Measurements from ENCODE around the gene NHLH1.
"Not testable (repeated sequence)": the region's sequence is repeated elsewhere in the genome, so short reads cannot be mapped to it uniquely, and the experiment has no call there.

NHLH1 gene

DNA sequence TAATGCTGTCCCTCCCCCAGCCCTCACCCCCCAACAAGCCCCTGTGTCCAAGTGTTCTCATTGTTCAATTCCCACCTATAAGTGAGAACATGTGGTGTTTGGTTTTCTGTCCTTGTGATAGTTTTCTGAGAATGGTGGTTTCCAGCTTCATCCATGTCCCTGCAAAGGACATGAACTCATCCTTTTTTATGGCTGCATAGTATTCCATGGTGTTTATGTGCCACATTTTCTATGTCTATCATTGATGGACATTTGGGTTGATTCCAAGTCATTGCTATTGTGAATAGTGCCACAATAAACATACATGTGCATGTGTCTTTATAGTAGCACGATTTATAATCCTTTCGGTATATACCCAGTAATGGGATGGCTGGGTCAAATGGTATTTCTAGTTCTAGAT is 17.9 kb downstream of the NHLH1 start:
- DNase-seq = not testable (repeated sequence)

DNA sequence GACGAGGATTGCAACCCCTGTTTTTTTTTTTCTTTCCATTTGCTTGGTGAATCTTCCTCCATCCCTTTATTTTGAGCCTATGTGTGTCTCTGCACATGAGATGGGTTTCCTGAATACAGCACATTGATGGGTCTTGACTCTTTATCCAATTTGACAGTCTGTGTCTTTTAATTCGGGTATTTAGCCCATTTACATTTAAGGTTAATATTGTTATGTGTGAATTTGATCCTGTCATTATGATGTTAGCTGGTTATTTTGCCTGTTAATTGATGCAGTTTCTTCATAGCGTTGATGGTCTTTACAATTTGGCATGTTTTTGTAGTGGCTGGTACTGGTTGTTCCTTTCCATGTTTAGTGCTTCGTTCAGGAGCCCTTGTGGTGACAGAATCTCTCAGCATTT is 21.5 kb downstream of the NHLH1 start:
- not testable (repeated sequence) for DNase-seq

DNA sequence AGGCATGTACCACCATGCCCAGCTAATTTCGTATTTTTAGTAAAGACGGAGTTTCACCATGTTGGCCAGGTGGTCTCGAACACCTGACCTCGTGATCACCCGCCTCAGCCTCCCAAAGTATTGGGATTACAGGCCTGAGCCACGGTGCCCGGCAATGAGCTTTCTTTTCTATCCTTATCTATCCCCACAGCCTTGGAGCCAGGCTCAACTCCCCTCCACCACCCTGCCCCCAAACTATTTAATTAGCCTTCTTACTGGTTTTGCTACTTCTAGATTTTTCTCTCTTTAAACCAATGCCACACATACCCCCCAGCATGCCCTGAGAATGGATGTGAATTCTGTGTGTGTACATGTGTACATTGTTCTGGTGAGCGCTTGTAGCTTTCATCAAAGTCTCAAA is 27.8 kb downstream of the NHLH1 start:
- no peak for DNase-seq

DNA sequence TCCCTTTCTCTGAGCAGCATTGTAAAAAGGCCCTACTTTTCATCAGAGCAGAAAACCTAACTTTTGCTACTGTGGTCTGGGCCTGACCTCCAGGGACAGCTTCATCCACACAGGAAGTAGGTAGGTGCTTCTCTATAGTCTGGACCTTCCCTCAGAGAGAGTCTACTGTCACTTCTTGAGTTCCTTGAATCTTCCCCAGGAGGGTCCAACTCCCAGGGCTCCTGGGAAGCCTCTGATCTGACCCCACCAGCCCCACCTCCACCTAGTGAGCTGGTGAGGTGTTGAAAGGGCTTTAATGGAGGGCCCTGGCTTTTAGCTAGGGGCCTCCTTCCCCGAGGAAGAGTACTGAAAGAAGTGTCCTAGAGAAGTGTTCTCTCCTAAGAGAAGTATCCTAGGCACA is 30.8 kb downstream of the NHLH1 start:
- no peak for DNase-seq

DNA sequence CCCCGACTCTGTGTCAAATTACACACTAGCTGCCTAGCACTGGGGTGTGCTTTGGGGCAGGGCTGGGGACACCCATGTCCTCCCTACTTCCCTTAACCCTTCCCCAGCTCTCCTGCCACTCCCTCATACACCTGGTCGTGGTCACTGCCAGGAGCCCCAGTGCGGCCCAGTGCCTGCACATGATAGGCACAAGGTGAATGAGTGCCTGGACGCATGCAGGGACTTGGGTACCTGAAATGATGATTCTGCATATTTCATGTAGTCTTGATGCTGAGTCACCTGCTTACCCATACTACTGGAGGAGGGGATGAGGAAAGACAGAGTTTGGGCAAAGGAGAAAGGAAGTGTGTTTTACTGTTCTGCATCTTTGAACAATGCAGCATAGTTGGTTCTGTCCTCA is 32.0 kb downstream of the NHLH1 start:
- no peak for DNase-seq

DNA sequence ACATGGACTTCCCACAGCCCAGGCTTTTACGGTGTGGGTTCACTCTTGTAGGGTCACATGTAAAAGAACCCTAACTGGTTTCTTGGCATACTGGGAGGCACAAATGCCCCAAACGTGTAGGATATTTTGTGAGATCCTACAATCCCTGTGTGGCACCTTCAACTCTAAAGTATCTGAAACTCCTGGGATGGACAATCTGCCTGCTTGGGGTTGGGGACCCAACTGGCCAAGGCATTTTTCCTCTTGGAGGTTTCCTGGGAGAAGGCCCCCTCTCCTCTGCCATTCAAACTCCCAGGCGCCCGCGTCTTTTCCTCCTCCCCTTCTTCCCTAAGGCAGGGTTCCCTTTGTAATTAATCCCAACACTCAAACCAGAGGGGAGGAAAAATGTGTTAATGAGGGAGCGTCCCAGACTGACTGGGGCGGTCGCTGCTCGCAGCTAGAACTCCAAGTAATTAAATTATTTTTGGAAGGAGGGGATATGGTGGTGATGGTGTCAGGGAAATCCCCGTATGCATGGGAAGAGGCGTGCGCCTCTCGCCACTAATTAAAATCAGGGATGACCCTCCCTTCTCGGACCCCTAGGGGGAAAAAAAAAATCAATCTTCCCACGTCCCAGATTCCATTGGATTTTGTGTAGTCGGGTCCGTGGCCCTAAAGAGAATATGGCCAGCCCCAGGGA is 32.8 kb downstream of the NHLH1 start:
- no peak for DNase-seq

DNA sequence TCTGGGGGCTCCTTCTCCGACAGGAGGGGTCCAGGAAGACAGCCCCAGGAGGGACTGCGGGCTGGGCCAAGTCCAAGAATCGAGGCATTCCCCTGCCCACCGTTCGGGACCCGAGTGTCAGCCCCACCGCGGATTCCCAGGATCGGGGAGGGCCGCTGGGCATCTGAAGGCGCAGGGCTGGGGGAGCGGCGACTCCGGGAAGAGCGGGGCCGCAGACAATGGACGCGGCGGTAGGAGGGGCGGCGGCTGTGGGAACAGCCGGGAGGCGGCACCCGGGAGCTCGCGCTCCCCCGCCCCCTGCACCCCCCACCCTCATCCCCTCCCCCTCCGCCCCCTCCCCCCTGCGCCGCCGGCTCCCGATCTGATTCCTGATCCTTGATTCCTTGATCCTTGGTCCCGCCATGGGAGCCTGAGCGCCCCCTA is 33.4 kb downstream of the NHLH1 start, which contains the start of gene VANGL2:
Gene VANGL2, plus strand, starts transcription at position 342 of the 423 bp plus-strand sequence. CDS start 15,274 bp downstream, outside the sequence.
- DNase-seq = peak; percentile 31

DNA sequence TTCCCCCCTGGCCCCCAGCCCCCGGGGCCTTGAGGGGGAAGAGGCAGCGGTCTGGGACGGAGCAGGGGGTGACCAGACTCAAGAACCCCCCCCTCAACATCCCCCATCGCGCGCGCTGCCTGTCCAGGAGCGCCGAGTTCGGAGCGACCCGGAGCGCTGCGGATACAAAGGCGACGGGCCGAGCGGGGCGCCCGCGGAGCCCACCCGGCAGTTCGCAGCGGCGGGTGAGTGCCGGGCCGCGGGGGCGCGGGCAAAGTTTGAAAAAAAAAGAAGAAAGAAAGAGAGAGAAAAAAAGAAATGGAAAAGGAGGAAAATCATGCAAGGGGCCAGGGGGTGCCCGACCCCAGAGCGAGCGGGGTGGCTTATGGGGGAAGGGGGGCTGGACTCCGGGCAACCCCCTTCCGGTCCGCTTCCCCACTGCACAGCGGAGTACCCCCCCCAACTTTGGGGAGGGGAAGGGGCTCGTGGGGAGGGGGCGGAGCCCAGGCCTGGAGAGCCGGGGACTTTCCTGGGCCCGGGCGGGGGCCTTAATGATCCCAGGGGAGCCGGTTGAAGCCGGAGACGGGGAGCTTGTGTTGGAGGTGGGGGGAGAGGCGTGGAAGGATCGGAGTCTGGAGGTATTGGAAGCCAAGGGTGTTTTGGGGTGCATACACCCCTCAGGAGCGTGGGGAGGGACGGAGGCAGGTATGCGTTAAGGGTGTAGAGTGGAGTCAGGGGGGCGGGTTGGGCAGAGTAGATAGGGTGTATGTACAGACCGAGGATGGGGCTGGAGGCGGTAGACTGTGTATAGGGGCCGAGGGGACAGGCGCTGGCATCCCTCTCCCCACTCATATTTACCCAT is 34.0 kb downstream of the NHLH1 start:
- no peak for DNase-seq

DNA sequence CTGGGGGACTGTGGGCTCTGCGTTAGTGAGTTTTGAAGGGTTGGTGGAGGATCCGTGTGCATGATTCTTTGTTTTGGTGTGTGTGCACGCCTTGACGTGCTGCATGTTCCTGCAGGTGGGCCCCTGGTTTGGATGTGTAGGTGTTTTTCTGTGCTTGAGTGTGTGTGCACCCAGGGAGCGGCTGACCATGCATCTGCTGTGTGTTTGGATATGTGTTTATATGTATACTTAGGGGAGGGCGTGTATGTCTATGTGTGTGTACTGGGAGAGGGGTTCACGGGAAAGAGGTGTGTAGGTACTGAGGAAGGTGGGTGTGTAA is 34.6 kb downstream of the NHLH1 start:
- no peak for DNase-seq

DNA sequence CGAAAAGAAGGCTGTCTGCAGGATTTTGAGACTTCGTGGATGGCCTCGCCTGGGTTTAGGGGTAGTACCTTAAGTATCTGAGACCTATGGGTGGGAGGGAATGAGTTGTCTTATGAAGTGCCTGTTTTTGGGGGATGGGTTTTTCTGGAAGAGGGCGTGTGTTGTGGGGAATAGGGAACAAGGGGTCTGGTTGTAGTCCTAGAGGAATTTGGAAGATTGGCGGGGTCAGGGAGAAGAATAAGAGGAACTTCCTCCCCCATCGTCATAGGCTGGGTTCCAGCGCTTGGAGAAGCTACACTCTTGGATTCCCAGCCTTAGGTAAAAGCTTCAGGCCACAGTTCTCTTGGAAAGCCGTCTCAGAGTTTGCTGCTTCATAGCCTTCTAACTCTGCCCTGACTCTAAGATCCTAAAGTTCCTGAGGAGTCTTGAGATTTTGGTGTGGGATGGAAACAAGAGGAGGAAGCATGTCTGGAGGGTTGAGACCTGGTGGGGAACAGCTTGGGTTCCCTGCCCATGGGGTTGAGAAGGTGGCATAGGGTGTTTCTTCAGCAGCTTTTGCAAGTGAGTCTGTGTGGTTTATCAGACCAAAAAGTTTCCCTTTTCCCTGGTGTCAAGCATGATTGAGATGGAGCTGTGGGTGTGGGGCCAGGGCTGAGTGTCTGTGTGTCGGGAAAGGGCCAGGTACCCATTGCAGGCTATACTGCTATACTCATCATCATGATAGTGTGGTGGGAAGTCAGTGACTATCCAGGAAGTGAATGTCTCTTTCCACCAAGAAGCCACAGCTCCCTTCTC is 35.3 kb downstream of the NHLH1 start:
- no peak for DNase-seq

DNA sequence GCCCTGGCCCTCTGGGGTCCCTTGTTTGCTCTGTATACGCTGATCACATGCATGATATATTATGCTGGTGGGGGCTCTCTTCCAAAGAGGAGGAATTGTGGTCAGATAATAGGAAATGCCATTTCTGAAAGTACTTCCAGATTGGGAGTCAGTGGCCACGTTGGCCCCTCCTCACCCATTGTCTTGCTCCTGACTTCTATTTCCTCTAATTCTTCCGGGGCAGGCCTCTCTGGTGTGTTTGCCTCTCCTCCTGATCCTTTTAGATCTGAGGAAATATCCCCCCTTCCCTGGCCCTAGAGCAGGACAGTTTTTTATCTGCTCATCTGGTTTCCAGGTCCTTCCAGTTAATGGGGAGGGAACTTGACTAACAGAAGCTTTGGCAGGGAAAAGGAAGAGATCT is 36.4 kb downstream of the NHLH1 start:
- DNase-seq = no peak

DNA sequence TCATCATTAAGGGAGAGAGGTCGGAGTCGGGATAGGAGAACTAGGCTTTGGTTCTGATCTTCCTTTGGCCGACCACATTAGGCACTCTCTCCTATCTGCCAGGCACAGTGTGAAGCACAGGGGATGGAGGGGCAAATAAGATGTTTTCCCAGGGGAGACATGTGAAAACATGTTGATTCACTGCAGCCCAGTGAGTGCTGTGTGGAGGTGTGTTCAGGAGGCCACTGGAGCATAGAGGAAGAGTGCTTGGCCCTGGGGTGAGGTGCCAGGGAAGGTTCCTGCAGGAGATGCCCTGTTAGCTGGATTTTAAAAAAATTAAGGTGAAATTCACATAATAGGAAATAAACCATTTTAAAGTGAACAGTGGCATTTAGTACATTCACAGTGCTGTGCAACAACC is 37.2 kb downstream of the NHLH1 start:
- no peak for DNase-seq

DNA sequence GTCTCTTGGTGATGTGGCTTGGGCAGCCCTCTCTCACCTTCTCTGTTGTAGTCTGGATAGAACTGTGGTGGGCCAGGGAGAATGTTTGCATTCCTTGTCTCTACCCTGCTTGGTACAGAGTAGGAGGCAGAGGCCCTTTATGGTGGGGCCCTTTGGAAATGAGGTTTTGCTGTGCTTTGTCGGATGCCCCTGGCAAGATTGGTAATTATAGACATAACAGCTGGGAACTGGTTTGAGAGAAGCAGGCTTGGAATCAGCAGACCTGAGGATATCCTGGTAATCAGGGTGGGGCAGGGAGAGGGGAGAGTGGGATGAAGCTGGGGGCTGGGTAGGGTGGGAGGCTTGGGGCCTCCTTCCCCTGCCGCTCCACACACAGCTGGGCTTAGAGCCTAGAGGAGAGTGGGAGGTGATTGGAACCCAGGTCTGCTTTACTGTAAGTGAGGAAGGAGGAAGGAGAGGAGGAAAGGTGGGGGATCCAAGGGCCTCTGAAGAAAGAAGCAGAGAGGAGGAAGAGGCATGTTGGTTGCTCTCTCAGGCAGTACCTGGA is 38.5 kb downstream of the NHLH1 start:
- no peak for DNase-seq

DNA sequence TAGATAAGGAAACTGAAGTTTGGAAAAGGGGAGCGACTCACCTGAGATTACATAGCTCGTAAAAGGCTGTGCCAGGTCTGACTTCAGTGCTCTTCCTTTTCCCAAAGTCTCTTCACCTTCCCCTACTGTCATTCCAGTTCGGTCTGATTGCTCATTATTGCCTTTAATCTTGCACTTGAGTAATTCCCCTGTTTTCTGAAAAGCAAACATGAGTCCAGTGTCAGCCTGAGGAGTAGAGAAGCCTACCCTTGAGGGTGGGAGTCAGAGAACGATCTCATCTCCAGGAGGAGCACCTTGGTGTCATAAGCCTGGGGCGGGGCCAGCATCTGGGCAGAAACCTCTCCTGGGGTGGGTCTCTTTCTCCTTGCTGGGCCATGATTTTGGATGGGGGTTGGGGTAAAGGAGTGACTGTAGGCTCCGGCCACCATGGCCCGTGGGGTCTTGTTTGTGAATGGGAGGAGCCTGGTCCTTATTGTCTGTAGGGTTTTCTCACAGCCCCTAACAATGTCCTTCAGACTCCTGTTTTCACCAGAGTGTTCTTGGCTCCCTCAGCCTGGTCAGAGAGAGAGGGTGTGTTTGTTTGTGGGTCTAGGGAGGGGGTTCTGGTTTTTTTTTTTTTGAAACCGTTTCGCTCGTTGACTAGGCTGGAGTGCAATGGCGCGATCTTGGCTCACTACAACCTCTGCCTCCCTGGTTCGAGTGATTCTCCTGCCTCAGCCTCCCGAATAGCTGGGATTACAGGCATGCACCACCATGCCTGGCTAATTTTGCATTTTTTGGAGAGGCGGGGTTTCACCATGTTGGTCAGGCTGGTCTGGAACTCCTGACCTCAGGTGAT is 39.5 kb downstream of the NHLH1 start:
- DNase-seq = no peak

DNA sequence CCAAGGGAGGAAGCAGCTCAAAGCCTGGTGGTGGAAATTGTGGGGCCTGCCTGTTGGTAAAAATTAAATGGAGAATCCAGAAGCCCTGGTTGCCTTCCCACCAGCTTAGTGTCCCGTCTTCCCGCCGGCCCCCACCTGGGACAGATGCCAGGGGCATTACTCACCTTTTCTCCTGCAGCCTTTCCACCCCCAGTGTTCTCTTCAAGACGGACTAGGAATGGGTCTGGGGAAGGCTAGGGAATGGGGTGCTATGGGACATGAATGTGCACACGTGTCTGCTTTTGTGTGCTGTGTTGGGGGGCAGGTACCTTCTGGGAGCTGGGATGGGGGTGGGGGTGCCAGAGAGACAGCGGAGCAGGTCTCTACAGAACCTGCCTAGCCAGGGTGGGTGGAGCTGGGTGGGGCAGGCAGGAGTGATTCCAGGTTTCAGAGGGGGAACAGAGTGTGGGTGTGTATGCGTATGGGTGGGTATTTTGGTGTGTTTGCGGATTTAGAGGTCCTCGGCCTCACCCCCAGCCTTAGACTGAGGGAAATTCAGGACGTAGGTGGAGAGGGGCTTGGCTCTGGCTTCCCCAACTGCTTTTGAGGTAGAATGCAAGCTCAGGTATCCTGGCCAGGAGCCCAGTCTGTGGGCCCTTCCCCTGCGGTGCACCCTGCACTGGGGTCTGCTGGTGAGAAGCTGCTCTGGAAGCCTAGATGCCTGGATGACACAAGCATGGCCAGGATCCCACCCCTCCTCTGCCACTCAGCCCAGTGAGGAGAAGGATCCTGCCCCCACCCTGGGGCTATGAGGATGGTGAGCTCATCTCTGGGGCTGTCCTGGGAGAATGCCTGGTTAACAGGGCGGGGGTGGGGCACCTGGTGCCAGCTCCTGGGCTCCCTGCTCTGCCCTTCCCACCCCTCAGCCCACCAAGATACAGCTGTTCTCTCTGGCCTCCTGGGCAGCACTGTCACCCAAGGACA is 41.2 kb downstream of the NHLH1 start:
- DNase-seq = no peak

DNA sequence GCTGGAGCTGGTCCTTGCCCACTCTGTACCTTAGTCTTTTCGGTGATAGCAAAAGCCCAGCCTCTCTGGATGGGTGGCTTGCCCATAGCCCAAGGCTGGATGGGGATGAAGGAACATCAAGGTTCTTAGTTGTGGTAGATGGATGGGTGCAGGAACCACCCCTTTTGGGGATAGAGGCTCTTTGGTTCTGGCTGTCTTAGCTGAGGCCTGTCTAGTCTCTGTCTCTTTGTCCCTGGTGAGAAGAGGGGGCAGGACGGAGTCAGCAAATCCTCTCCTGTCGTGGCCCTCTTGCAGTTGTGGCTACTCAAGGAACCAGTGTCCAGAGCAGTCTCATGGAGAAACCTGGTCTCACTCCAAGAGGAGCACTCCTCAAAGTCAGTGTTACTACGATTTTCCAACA is 42.0 kb downstream of the NHLH1 start:
- no peak for DNase-seq

DNA sequence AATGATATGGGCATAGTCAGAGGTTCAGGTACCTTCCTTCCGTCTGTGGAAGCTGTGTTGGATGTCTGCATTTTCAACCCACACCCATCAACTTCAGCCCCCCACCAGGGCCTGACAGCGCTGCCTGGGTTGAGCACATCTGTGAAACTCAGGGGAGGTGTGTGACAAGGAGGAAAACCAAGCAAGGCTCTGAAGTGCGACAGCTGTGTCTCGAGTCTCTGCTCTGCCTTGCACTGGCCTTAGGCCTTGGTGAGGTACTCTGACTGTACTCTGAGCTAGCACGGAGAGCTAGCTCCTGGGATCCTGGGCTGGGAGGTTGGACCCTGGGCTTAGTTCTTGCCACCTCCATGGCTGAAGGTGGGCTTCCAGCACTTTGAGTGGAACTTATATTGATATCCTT is 42.6 kb downstream of the NHLH1 start:
- DNase-seq = no peak

DNA sequence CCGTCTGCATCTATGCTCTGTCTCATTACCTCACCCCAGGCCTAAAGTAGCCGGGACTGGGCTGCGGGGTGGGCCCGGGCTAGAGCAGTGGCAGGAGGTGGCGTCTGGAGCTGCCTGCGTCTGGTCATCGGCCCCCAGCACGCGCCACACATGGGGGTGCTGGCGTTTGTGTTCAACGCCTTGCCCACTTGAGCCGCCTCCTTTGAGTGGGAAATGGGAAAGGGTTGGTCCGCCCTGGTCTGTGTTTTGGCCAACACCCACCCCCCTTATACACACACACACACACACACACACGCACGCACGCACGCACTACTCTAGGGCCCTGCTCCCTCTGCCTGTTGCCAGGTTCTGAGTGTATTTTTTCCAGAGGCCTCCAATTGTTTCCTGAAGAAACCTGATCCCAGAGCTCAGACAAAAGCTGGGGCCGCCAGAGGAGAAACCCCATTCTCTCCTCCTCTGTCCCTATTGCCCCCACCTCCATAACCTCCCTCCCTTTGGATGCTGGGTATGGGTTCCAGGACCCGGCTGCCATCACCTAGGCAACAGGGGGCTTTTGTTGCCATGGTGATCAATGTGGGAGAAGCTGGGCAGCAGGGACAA is 43.6 kb downstream of the NHLH1 start:
- DNase-seq = no peak

DNA sequence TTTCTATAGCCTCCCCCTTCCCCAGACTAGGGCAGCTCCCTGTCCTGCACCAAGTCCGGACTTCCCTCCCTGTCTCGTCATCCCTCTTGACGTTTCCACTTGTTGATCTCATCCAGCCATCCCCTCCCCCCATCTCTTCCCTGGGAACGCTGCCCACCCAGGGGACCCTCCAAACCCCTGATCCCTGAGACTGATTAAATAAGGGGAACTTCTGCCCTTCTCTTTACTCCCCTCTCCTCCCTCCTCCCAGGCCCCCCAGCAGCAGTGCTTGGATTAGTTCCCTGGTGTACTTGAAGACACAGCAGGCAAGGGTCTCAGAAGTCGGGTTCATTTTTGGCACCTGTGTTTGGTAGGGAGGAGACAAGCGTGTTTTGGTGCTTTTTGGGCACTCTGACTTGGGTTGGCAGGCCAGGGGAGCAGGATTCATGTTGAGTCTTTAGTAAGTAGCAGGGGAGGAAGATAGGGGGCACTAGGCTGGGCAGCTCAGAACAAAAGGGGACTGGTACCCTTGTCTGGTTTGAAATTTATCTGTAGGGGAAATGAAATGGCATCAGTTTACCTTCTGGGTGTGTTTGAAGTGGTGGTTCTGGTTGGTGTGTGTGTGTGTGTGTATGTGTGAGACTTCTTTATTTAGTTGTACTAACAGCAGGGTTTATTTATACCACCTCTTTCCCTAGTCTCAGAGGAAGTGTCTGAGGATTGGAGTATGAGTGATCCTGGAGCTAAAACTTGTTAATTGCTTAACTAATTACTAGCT is 44.6 kb downstream of the NHLH1 start:
- DNase-seq = no peak

DNA sequence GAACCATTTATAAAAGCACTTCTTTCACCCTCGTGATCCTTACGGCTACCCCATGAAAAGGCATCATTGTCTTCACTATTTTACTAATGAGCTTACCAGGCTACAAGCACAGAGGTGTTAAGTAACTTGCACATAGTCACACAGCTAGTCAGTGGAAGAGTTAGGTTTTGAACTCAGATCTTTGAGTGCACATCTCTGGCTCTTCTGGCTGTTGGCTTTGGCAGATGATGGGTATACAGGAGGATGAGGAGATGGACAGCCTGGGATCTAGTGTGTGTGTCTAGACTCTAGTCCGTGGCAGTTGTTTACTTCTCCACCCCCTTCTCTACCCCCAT is 45.1 kb downstream of the NHLH1 start:
- DNase-seq = no peak
